Measurements from ENCODE around the gene HSD17B1.
A peak's percentile ranks its signal among the peaks of the same experiment; 100 is the strongest.

GRCh38 chr17:42566883-42567573 lies 14.3 kb downstream of the HSD17B1 start, which contains the start of gene MLX:
- TF ChIP-seq POLR2A (IDR thresholded peaks at IDR 0.05; ENCODE audit: low read depth, low read length) (no peak; the same call in 1 of the 2 replicates), POLR2AphosphoS5 (IDR thresholded peaks at IDR 0.05; ENCODE audit: low read depth, low read length) (peak; percentile 67; the same call in 1 of the 2 replicates)
